HG03575 (cell line): ENCODE results near the gene ATAD2B.
"Not testable (repeated sequence)": the region's sequence is repeated elsewhere in the genome, so short reads cannot be mapped to it uniquely, and the experiment has no call there.

ENCODE experiments used
- ATAC-seq: cut with Tn5 transposase; IDR thresholded peaks from one replicate; pipeline ENCODE4 v1.9.1; 2021; ENCODE audit not compliant: unreplicated experiment, insufficient number of reproducible peaks, low FRiP score; ENCODE audit errors: extremely low read depth

The ATAD2B gene

GRCh38 chr2:23806665-23807249, 120.2 kb downstream of the ATAD2B start:
- no peak for ATAC-seq

DNA sequence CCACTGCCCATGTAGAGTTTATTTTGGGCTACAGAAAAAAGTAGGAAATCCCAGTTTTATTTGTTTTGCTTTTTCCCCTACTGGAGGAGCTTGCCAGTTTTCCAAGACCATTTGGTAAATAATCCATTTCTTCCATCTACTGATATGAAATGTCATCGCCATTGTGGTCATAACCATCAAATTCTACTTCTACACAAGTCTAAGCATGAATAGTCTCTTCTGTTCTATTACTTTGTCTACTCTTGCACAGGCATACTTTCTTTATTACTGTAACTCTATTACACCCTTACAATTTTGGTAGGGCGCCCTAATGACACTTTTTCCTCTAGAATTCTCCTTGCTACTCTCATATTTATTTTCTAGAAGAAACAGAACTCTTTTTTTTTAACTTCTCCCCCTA, 120.7 kb downstream of the ATAD2B start:
- no peak for ATAC-seq

GRCh38 chr2:23803965-23804542, 122.9 kb downstream of the ATAD2B start:
- no peak for ATAC-seq

- no peak for ATAC-seq
Measured at GRCh38 chr2:23803264-23803964, 123.5 kb downstream of the ATAD2B start.

DNA sequence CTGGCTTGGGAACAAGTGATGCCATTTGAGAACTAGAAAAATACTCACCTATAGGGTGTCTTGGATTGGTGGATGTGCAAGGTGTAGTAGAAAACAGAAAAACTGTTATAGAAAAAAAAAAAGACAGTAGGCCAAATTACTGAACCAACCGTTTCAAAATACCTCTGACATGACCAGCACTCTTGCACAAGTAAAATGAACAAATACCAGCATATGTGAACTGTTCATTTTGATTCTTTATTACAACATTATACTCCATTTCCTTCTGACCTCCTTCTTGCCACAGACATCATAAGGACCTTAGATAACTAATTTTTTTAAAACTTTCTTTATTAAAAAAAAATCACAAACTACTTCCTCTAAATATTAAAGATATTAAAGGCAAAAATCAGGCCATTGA, 125.5 kb downstream of the ATAD2B start:
- ATAC-seq: no peak

- no peak for ATAC-seq
Measured at GRCh38 chr2:23794234-23794633, 132.7 kb downstream of the ATAD2B start.

GRCh38 chr2:23793476-23793875, 133.4 kb downstream of the ATAD2B start:
- ATAC-seq: no peak

GRCh38 chr2:23791030-23791429, 135.9 kb downstream of the ATAD2B start:
- ATAC-seq: no peak

GRCh38 chr2:23789012-23789411, 137.9 kb downstream of the ATAD2B start:
- ATAC-seq: no peak

GRCh38 chr2:23788100-23788499, 138.8 kb downstream of the ATAD2B start:
- no peak for ATAC-seq

GRCh38 chr2:23784971-23785370, 142.0 kb downstream of the ATAD2B start:
- ATAC-seq: no peak

DNA sequence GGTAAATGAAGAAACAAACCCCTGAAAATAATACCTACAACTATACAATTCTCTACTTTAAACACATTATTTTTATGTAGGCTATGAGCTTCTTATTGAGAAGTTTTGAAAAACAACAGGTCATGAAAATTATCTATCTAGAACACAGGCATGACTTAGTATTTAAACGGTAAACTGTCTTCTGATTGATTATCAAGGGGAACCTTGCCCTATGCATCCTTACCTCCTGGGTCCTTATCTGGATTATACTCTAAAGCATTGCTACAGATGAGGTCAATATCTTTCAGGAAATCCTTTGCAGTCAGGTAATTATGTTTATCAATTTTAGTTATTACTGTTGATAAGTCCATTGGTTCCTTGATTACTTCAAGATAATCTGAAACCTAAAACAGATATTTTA, 144.3 kb downstream of the ATAD2B start:
- no peak for ATAC-seq

DNA sequence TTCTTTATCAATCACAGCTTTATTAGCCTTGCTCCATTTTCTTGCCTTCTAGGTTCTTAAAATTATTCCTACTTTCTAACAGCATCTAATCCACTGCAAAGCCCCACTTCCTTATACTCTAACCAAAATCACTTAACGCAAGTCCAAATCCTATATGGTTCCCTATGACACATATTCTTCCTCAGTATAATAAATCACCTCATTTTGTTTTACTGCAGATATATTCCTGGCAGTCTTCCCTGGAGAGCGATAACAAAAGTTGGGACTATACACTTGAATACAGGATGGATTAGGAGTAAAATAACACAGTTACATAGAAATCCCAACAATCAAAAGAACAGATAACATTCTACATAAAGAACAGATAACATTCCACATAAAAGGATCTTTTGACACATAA, 144.8 kb downstream of the ATAD2B start:
- no peak for ATAC-seq

- ATAC-seq: not testable (repeated sequence)
Measured at GRCh38 chr2:23780465-23780864, 146.5 kb downstream of the ATAD2B start.

DNA sequence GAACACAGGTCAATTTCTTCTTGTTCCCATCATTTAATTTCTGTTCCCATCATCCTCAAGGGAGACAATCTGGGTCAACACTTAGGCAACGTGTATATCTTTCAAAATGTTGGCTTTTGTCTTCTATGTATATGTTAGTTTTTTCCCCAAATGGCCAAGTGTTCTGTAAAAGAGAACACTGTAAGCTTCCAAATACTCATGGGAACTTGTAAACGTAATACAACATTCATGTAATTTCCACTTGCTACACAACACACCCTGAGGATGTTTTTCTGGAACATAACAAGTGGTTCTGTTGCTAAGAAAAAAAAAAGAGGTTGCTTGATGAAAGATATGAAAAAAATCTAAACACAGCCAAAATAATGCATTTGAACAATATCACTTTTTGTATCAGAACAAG, 149.1 kb downstream of the ATAD2B start:
- no peak for ATAC-seq

DNA sequence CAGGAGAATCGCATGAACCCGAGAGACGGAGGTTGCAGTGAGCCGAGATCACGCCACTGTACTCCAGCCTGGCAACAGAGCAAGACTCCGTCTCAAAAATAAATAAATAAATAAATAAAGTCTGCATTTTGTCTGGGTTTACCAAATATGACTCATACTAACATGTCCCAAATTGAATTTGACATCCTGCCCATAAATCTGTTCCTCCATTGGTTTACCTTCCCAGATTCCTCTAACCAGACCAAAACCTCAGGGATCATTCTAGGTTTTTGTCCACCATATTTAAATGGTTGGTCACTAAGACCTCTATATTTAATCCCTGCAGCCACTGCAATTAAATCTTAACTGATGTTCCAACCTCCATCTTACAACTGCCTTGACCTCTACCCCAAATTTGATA, 150.9 kb downstream of the ATAD2B start:
- no peak for ATAC-seq

- ATAC-seq: no peak
Measured at GRCh38 chr2:23772684-23773083, 154.2 kb downstream of the ATAD2B start.

DNA sequence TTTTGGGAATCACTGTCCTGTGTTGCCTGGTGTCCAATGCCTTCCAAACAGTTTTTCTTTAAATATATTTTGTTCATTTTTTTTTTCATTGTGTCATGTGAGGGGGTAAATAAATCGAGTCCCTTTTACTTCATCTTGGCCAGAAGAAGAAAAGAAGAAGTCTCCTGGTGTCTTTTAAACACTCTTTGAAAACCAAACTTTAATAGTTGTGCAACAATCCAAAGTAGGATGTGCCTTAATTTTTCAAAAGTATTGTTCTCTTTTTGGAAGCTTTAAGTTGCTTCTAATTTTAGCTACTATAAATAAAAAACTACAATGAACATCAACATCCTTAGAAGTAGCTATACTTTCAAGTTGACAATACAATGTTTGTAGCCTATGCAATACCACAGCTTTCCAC, 154.9 kb downstream of the ATAD2B start:
- no peak for ATAC-seq

GRCh38 chr2:23769364-23769763, 157.6 kb downstream of the ATAD2B start:
- no peak for ATAC-seq

GRCh38 chr2:23767876-23768621, 158.9 kb downstream of the ATAD2B start:
- no peak for ATAC-seq
